Suppressor macrophage treated with lipopolysaccharide for 1 hour (primary cell): Measurements from ENCODE around the gene FBXL4.

Experiments used
- DNase-seq, 3 donors: peaks; one replicate each; pipeline ENCODE4 v3.0.0-alpha.2; 2020 to 2022

FBXL4 gene

DNA sequence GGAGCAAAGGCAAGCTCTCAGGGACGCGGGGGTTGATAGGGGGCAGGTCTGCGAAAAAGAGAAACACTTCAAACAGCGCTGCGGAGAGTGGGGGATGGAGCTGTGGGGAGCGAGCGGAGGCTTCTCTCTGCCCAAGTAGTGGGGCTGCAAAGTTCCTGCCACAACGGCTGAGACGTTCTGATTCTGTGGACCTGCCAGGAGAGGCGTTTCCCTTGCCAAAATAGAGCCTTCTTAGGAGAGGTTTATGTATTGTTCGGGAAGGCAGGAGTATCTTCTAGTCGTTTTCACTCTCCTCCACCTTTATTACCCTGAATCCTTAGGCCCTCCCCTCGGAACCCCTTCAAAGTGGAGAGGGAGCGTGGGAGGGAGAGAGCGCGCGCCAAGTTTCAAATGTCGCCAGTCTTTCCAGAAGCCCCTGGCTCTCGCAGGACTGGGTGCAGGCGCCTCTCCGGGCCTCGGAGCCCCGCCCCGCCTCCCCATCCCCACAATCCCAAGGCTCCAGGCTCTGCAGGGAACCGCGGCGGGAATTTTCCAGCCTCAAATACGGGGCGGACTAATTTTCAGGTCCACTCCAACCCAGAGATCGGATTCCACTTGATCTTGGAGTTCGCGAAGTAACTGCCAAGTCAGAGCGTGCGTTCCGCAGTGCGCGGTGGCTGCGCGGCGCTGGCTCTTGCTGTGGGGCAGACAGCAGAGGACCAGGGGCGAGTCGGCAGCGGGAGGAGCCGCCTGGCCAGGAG, 123.4 kb downstream of the FBXL4 start:
- no peak for DNase-seq

DNA sequence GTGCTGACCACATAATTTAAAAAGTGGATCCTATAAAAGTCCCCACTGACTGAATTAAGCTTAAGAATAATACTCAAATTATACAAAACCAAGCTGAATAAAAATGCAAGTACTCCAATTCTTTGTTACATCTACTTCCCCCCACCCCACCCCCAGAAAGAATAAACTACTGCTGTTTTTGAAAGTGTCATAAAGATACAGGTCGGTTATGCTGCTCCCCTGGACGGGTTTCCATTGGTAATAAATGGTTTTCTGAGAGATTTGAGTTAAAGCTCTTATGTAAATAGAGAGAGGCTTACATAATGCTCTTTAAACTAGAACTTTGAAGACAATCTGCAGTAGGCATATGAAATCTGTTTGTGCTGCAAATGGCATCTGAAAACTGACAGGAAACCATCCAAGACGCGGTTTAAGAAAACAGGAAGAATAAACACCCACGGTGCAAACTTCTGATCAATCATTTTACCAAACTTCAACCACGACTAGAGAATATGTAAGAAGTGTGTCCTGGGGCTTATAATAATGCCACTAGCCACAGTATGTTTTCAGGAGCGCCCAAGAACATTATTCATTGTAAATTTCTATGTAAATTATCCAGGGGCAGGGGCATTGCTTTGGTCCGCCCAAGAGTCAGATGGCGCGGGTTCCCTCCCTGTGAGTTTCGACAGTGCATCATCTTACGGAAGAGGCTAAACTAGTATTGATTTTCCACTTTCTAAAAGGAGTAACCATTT, 124.2 kb downstream of the FBXL4 start:
- DNase-seq, result no peak

DNA sequence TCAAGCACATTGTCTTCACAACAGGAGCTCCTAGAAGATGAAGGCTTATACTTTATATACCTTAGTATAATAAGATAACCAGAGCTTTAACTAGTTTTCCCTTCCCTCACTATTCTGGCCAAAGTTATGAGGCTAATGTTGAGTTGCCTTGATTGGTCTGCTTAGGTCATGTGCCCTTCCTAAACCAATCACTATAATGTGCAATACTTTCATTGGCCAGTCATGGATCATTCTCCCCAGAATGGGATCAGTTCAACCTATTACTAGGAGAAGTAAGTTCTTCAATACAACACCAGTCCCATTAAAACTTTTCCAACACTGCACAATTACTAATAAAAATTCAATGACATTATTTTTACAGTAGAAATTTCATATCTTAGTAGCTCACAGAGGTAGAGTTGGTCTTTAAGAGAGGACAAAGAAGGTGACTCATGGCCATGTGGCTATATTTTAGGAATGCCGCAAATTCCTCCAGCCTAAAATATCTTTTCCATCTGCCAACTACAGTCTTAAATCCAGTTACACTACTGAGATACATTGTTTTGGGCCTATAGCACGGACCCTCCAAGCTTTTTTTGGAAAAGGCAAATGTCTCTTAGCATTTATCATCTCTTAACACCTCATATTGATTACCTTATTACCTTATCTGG, 125.9 kb downstream of the FBXL4 start:
- no peak for DNase-seq
